Renal cortex interstitium (tissue), 11 donors: ENCODE results near the gene PNPLA3. TPM values are rescaled to one million over a fixed set of nuclear protein-coding genes. Genes with fewer than 3 reads are reported as not detected.
"Not testable (repeated sequence)": the region's sequence is repeated elsewhere in the genome, so short reads cannot be mapped to it uniquely, and the experiment has no call there.

ENCODE experiments used
- DNase-seq, 11 donors: peaks; one replicate each; pipeline ENCODE4 v3.0.0-alpha.2; 2013; ENCODE audit warnings: low read depth in 9 of 11, low spot score in 4 of 11; ENCODE audit errors: extremely low read depth in 1 of 11
- polyA plus RNA-seq, 3 donors: library from polyadenylated mRNA; unstranded; fragments of 120-200 nt; gene quantifications; one replicate each; pipeline ENCODE4 v1.2.1, GENCODE V29; 2013; ENCODE audit not compliant: insufficient read length in 3 of 3

The PNPLA3 gene
- polyA plus RNA-seq, 3 donors: 2.0 to 2.4 (median 2.1) TPM

DNA sequence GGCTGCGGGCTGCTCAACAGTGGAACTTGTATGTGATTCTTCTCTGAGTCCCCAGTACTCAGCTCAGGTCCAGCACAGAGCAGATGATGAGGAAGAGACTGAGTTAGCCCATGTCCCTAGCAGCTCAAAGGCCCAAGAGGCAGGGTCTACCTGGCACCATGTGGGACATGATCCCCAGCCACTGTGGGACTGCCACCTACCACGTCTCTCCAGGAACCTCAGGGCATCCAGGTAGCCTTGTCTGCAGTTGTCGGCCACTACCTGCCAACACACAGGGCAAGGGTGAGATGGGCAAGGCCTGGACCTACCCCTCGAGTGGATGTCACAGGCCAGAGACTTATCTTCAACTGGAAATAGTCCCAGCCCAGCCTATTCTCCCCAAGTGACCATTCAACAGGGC, 36.2 kb upstream of the PNPLA3 start:
- DNase-seq: no peak

GRCh38 chr22:43888740-43889139, 34.9 kb upstream of the PNPLA3 start:
- no peak for DNase-seq

- no peak for DNase-seq
These were observed 34.3 kb upstream of the PNPLA3 start for GRCh38 chr22:43889201-43889859.

GRCh38 chr22:43889860-43890253, 33.7 kb upstream of the PNPLA3 start:
- no peak for DNase-seq

GRCh38 chr22:43890901-43891331, 32.7 kb upstream of the PNPLA3 start:
- DNase-seq: no peak

- DNase-seq: no peak
These were observed 32.0 kb upstream of the PNPLA3 start, which contains the start of gene PNPLA5 for GRCh38 chr22:43891360-43892182. Gene PNPLA5 (minus strand): TSS chr22:43892013. CDS start chr22:43891880, 133 bp downstream.

DNA sequence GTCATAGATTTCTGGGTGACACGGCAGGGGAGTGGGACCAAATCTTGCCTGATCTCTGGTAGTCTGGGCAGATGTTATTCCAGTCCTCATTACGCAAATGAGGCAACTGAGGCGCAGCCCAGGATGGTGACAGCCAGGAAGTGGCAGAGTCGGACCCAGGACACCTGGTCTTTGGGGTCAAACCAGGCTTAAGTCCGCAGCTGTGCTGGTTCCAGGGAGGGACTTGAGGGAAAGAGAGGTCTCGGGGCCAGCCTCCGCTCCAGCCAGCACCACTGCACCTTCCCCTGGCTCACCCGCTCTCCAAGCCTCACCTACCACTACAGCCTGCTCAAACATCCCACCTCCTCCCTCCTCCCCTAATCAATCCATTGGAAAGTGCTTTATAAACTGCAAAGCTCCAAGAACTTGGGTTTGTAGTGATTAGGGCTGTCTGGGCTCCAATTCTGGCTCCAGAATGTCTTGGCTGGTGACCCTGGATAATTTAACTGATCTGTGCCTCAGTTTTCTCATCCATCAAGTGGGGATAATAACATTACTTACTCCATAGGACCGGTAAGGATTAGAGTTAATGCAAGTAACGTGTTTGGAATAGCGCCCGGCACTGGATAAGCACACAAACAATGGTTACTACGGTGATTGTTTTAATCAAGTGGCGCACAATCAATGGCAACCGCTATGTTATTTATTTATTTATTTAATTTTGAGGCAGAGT, 31.3 kb upstream of the PNPLA3 start:
- no peak for DNase-seq

DNA sequence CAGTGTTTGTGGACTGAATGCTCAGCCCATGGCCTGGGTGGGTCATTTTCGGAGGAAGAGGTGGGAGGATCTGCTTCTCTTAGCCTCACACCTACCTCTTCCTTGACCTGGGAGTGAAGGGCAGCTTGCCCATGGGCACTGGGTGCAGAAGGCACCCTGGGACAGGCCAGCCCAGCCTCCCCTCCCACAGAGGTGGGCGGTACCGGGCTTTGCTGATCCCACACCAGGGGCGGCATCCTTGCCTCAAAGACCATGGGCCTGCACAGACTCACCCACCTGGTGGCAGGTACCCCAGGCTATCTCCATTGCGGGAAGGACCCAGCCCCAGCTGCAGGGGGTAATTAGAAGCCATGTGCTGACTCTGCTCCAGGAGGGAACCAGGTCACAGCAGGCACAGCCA, 30.3 kb upstream of the PNPLA3 start:
- no peak for DNase-seq

DNA sequence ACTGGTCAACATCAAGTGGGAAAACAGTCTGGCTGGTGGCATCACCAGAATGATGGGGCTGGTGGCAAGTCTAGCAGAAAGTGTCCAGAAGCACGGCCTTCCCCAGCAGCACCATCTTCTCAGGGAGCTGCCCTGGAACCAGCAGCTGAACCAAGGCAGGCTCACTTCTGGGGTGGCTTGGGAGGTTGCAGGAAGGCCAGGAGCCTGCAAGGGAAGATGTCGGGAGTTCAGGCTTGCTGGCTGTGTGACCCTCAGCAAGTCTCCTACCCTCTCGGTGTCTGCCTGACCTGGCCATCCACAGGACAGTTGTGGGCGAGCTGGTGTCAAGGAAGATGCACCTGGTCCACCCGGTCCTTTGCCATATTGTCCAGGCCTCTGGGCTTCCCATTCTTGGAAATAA, 29.5 kb upstream of the PNPLA3 start:
- no peak for DNase-seq

GRCh38 chr22:43895986-43896645, 27.5 kb upstream of the PNPLA3 start:
- no peak for DNase-seq

DNA sequence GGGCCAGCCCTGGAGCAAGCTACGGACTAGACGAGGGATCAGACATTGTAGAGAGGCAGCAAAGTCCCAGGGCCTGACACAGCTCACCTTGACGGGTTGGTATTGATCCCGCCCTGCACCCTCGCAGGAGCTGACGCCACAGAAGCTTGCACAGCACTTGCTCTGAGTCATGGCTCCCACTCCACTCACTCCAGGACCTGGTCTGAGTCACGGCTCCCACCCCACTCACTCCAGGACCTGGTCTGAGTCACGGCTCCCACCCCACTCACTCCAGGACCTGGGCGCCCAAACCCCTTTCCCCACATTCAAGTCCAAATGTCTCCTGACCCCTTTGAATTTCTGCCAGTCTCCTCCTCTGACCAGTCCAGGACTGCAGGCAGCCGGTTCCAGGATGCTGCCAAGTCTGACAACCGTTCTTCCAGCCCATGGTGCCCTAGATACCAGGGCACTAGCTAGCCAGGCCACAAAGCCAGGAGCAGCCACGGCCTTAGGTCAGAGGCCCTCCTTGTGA, 25.8 kb upstream of the PNPLA3 start:
- DNase-seq: no peak

GRCh38 chr22:43900206-43900605, 23.4 kb upstream of the PNPLA3 start:
- DNase-seq: no peak

DNA sequence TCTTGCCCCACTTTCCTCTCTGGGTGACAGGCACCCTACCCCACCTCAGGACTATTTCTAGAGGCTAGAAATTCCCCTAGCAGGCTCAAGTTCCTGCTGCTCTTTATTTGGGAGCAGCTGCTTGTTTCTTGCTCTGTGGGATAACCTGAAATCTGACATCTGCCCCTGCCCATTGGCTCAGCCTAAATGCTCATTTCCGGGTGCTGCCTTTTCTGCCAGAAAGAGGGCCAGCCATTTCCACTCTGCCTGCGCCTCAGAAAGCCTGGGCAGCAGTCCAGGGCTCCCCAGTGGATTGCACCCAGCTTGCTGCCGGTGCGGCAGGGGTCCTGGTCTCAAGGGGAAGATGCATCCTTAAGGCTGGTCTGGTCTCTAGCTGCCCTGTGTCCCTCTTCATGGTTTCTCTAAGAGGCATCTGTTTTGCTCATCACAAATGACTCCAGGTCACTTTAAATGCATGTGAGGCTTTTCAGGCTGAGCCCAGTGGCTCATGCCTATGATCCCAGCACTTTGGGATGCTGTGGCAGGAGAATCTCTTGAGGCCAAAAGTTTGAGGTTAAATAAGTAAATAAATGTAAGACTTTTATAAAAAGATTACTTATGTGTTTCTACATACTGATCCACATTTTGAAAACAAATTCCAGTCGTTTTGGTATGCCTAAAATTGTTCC, 21.5 kb upstream of the PNPLA3 start:
- no peak for DNase-seq

DNA sequence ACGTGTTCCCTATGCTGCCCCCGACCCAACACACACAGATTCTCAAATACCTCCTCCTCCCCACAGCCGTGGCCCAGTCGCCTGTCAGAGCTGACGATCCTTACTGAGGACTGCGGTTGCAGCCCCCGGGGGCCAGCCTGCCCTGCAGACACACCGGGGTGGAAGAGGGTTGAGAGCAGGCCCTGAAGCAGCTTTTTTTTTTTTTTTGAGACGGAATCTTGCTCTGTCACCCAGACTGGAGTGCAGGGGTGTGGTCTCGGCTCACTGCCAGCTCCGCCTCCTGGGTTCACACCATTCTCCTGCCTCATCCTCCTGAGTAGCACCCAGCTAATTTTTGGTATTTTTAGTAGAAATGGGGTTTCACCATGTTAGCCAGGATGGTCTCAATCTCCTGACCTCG, 20.6 kb upstream of the PNPLA3 start:
- DNase-seq: not testable (repeated sequence)

GRCh38 chr22:43904412-43904811, 19.2 kb upstream of the PNPLA3 start:
- DNase-seq: not testable (repeated sequence)

DNA sequence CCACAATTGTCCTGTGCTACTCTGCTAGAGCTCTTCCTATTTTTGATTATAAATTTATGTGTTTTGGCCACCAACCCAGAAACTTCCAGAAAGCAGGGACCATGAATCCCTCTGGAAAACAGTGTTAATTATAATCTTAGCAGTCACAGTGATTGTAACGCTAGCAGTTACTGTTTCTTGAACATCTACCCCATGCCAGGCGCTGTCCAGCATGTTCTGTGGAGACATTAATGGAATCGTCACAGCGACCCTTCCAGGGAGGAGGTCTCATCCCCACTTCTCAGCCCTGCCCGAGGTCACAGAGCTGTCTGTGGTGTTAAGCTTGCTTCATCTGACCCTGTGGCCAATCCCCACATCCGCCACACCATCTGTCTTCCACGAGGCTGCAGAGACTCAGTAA, 17.9 kb upstream of the PNPLA3 start:
- no peak for DNase-seq

- DNase-seq: no peak
These were observed 13.9 kb upstream of the PNPLA3 start for GRCh38 chr22:43909708-43910107.

DNA sequence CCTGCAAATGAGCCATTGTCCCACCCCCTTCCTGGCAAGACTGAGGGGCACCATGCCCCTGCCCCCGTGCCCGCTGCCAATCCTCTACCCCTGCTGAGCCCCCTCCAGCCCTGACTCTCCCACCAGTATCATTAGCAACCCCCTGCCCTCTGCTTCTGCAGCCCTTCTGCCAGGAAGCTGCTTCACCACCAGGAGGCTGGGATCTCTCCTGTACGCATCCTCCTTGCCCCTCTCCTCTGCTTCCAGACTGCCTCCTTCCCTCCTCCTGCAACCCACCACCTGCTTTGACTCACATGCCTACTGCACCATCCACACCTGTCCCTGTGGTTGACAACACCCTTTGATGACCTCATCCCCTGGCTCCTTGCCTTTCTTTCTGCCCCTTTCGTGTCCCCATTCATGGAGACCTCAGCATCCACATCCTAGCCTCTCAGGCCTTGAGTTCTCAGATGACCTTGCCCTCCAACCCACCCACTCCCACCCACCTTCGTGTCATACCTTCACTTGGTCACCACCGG, 13.4 kb upstream of the PNPLA3 start:
- DNase-seq: no peak
